ENCODE data around the gene THAP11. TPM values are rescaled to one million over a fixed set of nuclear protein-coding genes. Genes with fewer than 3 reads are reported as not detected.

Gene THAP11
- total RNA-seq, 1 donor from 2014 or later: 26.1 TPM

- no peak for TF ChIP-seq CTCF (IDR thresholded peaks at IDR 0.05)
- peaks cover 1% of the 10 kb centered on the region for H3K36me3 ChIP-seq
- no peaks in the 10 kb centered on the region for H3K9me3 ChIP-seq
- H3K27me3 ChIP-seq (ENCODE audit: low read depth): no peaks in the 10 kb centered on the region
- peak overlapping the region; percentile 92 for H3K27ac ChIP-seq
- H3K4me3 ChIP-seq: peak overlapping the region; percentile 99
- no peak for ATAC-seq
- intact Hi-C loops (cut with DNase I): no loop called here
- H3K4me1 ChIP-seq: peaks cover 48% of the 10 kb centered on the region
- DNase-seq: no peak
Observed at GRCh38 chr16:67848118-67848517, 6.0 kb downstream of the THAP11 start.

GRCh38 chr16:67853670-67854069 lies 11.6 kb downstream of the THAP11 start:
- H3K36me3 ChIP-seq: peaks cover 10% of the 10 kb centered on the region
- no peak for DNase-seq
- H3K4me1 ChIP-seq: peaks cover 32% of the 10 kb centered on the region
- intact Hi-C loops (cut with DNase I): no loop called here
- no peaks in the 10 kb centered on the region for H3K9me3 ChIP-seq
- no peak overlapping the region for H3K27ac ChIP-seq
- H3K4me3 ChIP-seq: no peak overlapping the region
- H3K27me3 ChIP-seq (ENCODE audit: low read depth): no peaks in the 10 kb centered on the region
- no peak for ATAC-seq
- no peak for TF ChIP-seq CTCF (IDR thresholded peaks at IDR 0.05)

GRCh38 chr16:67855789-67856188 lies 13.7 kb downstream of the THAP11 start:
- TF ChIP-seq CTCF (IDR thresholded peaks at IDR 0.05): no peak
- no peak for ATAC-seq
- no peaks in the 10 kb centered on the region for H3K27me3 ChIP-seq (ENCODE audit: low read depth)
- H3K9me3 ChIP-seq: no peaks in the 10 kb centered on the region
- DNase-seq: no peak
- H3K36me3 ChIP-seq: peaks cover 19% of the 10 kb centered on the region
- H3K4me3 ChIP-seq: no peak overlapping the region
- H3K4me1 ChIP-seq: peaks cover 42% of the 10 kb centered on the region
- intact Hi-C loops (cut with DNase I): no loop called here
- no peak overlapping the region for H3K27ac ChIP-seq

GRCh38 chr16:67856927-67857546 lies 14.9 kb downstream of the THAP11 start:
- TF ChIP-seq CTCF (IDR thresholded peaks at IDR 0.05): no peak
- no peaks in the 10 kb centered on the region for H3K9me3 ChIP-seq
- peaks cover 51% of the 10 kb centered on the region for H3K4me1 ChIP-seq
- intact Hi-C loops (cut with DNase I): no loop called here
- peaks cover 23% of the 10 kb centered on the region for H3K36me3 ChIP-seq
- no peak overlapping the region for H3K4me3 ChIP-seq
- ATAC-seq (no peak), DNase-seq (no peak)
- H3K27me3 ChIP-seq (ENCODE audit: low read depth): no peaks in the 10 kb centered on the region
- H3K27ac ChIP-seq: peak overlapping the region; percentile 92

GRCh38 chr16:67857547-67858233 lies 15.6 kb downstream of the THAP11 start:
- no peak for TF ChIP-seq CTCF (IDR thresholded peaks at IDR 0.05)
- no peaks in the 10 kb centered on the region for H3K9me3 ChIP-seq
- DNase-seq: peak; percentile 89
- ATAC-seq: peak; percentile 96 to 97
- peaks cover 54% of the 10 kb centered on the region for H3K4me1 ChIP-seq
- H3K4me3 ChIP-seq: no peak overlapping the region
- intact Hi-C loops (cut with DNase I): no loop called here
- peak overlapping the region; percentile 92 for H3K27ac ChIP-seq
- H3K36me3 ChIP-seq: peaks cover 23% of the 10 kb centered on the region
- H3K27me3 ChIP-seq (ENCODE audit: low read depth): no peaks in the 10 kb centered on the region
